ENCODE measurements around the gene SMTNL2.
"Not testable (repeated sequence)": the region's sequence is repeated elsewhere in the genome, so short reads cannot be mapped to it uniquely, and the experiment has no call there.

The SMTNL2 gene

DNA sequence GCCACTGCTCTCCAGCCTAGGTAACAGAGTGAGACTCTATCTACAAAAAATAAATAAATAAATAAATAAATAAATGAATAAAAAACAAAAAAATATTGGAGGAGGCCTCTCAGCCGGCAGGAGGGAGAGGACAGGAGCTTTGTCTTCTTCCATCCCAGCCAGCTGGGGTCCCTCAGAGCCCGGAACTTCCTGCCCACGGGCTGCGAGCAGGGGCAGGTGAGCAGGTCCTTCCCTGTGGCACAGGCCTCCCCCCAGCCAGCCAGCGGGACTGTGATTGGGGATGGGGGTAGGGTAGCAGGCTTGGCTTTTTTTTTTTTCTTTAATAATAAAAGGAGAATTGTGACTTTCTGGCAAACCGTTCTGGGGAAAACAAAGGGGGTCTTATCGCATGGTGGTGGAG is 10.1 kb downstream of the SMTNL2 start:
- POLR2A ChIA-PET (ENCODE audit: low non-redundant PET) = no interaction called here
- no peak overlapping the region for H3K27ac ChIP-seq
- TF ChIP-seq, protein P1, sequence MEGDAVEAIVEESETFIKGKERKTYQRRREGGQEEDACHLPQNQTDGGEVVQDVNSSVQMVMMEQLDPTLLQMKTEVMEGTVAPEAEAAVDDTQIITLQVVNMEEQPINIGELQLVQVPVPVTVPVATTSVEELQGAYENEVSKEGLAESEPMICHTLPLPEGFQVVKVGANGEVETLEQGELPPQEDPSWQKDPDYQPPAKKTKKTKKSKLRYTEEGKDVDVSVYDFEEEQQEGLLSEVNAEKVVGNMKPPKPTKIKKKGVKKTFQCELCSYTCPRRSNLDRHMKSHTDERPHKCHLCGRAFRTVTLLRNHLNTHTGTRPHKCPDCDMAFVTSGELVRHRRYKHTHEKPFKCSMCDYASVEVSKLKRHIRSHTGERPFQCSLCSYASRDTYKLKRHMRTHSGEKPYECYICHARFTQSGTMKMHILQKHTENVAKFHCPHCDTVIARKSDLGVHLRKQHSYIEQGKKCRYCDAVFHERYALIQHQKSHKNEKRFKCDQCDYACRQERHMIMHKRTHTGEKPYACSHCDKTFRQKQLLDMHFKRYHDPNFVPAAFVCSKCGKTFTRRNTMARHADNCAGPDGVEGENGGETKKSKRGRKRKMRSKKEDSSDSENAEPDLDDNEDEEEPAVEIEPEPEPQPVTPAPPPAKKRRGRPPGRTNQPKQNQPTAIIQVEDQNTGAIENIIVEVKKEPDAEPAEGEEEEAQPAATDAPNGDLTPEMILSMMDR (conservative IDR thresholded peaks at IDR 0.05; ENCODE audit: low read depth) = no peak
- DNase-seq (ENCODE audit: low spot score) = no peak
- CTCF ChIA-PET = interaction anchor here (0.6 kb wide), 1 partner anchor 90 kb away, joined by 4 read pairs; no protein-coding TSS in a partner anchor

DNA sequence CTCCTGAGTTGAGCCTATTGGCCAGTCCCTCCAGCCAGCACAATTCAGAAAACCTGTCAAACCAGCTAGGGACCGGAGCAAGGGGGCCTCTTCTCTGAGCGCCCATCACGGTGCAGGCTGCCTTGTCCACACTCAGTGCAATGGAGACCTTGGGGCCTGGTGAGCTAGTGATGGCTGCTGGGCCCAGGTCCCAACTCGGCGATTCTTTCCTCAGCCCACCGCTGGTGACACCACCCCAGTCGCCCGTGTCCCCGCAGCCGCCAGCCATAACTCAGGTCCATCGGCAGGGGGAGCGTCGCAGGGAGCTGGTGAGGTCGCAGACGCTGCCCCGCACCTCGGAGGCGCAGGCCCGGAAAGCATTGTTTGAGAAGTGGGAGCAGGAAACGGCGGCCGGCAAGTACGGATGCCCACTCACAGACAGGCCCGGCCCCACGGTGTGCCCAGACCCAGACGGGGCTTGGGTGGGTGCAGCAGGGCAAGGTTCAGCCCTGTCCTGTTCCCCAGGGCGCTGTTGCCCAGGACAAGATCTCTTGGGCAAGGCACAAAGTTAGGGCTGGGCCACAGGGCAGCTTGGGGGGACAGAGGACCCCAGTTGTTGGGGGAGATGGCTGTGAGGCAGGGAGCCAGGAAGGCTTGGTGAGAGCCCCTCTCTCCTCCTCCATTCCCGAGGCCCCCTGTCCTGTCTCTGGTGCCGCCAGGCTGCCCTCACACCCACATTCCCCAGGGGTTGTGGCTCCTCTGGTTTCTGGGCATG is 10.8 kb downstream of the SMTNL2 start:
- DNase-seq (ENCODE audit: low spot score) = no peak
- H3K27ac ChIP-seq = no peak overlapping the region
- ChIA-PET POLR2A (ENCODE audit: low non-redundant PET) (no interaction called here), CTCF (interaction anchor here (0.6 kb wide), 1 partner anchor 90 kb away, joined by 4 read pairs; no protein-coding TSS in a partner anchor)
- TF ChIP-seq, protein P1 (conservative IDR thresholded peaks at IDR 0.05; ENCODE audit: low read depth) = no peak

DNA sequence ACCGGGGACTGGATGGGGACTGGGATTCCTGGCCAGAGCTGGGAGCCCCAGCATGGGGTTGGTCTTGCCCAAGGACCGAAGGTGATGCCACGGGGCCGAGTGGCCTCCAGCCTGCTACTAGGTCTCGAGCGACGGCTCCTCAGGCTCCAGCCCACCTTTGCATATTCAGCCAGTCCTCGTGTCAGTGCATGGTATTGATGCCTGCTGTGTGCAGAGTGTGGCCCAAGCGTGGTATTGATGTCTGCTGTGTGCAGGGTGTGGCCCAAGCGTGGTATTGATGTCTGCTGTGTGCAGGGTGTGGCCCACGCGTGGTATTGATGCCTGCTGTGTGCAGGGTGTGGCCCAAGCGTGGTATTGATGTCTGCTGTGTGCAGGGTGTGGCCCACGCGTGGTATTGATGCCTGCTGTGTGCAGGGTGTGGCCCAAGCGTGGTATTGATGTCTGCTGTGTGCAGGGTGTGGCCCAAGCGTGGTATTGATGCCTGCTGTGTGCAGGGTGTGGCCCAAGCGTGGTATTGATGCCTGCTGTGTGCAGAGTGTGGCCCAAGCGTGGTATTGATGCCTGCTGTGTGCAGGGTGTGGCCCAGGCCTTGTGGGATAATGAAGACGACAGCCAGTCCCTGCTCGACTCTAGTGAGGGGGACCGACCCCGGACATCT is 11.5 kb downstream of the SMTNL2 start:
- POLR2A ChIA-PET (ENCODE audit: low non-redundant PET); DNase-seq (ENCODE audit: low spot score); H3K27ac ChIP-seq; CTCF ChIA-PET: not testable (repeated sequence)

DNA sequence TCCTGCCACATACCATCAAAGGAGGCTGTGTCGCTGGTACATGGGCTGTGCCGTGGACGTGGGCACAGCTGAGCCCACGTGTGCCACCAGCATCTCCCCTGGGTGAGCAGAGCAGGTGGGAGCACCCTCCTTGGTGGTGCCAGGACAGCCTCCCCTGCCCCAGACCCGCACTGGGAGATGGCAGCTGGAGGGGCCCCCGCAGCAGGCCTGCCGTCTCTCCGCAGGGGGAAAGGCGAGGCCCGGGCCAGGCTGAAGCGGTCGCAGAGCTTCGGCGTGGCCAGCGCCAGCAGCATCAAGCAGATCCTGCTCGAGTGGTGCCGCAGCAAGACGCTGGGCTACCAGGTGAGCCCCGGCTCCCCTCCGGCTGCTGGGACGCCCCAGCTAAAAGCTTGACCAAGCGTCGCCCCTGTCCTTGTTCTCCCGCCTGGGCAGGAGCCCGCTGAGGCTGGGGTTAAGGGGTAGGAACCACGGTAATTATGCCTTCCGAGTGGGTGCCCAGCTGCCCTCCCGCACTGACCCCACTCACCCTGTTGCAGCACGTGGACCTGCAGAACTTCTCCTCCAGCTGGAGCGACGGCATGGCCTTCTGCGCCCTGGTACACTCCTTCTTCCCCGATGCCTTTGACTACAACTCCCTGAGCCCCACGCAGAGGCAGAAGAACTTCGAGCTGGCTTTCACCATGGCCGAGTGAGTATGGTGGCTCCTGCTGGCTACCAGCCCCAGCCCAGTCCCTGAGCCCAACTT is 12.5 kb downstream of the SMTNL2 start:
- ChIA-PET POLR2A (ENCODE audit: low non-redundant PET) (no interaction called here), CTCF (interaction anchor here (1.2 kb wide), 1 partner anchor 30 kb away, joined by 6 read pairs; no protein-coding TSS in a partner anchor)
- no peak for DNase-seq (ENCODE audit: low spot score)
- no peak overlapping the region for H3K27ac ChIP-seq
- TF ChIP-seq, protein P1 (conservative IDR thresholded peaks at IDR 0.05; ENCODE audit: low read depth) = no peak

DNA sequence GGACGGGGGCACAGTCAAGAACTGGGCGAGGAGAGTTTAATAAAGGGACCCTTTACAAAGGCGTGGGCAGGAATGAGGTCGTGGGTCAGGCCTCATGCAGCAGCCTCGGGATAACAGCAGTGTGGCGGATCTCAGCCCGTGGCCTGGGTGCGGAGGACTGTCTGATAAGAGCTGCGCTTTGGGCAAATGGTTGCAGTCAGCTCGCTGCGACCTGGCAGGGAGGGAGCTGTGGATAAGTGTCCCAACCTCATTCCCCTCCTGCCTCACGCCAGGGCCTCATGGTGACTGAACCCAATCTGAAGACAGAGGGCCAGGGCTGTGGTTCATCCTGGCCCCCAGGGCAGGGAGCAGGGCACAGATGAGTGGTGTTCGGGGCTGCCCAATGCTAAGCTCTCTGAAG is 13.6 kb downstream of the SMTNL2 start:
- POLR2A ChIA-PET (ENCODE audit: low non-redundant PET) = no interaction called here
- TF ChIP-seq, protein P1 (conservative IDR thresholded peaks at IDR 0.05; ENCODE audit: low read depth) = no peak
- no peak for DNase-seq (ENCODE audit: low spot score)
- H3K27ac ChIP-seq = no peak overlapping the region
- CTCF ChIA-PET = interaction anchor here (1.2 to 2.4 kb wide), 2 partner anchors 31 kb away, joined by 6 to 7 read pairs; no protein-coding TSS in a partner anchor

DNA sequence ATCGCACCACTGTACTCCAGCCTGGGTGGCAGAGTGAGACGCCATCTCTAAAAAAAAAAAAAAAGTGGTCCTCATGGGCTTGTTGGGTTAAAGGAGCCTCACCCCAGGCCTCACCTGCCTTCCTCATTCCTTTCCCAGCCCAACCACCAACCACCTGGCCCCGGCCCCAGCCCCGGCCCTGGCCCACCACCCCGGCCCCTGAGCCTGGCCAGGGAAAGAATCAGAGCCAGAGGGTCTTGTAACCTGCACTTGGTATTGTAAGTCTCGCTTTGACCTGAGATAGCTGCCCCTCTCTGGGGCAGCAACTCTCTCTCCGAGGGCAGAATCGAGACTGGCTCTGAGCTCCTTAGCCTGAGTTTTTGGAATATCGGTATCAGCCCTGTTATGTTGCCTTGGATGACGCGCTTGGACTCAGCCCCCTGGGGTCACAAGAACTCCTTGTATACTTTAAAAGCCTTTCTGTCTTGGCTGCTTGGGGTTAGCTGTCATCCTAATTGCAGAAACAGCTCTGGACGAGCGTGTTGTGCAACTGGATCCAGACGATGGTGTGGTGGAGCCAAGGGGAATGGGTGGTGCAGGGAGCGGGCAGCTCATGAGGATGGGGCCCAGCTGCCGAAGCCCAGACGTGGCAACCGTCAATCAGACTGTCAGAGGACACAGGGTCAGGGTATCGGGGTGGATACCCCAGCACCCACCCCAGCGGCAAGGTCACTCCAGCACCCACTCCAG is 14.6 kb downstream of the SMTNL2 start:
- ChIA-PET POLR2A (ENCODE audit: low non-redundant PET) (no interaction called here), CTCF (interaction anchor here (0.5 to 2.4 kb wide), 2 partner anchors 32 to 607 kb away, joined by 3 to 7 read pairs; no protein-coding TSS in a partner anchor)
- TF ChIP-seq, protein P1 (conservative IDR thresholded peaks at IDR 0.05; ENCODE audit: low read depth) = no peak
- H3K27ac ChIP-seq = no peak overlapping the region
- no peak for DNase-seq (ENCODE audit: low spot score)

All from RWPE1 (cell line).